ENCODE measurements around the gene CTF1.
"Not testable (repeated sequence)": the region's sequence is repeated elsewhere in the genome, so short reads cannot be mapped to it uniquely, and the experiment has no call there.

Gene CTF1

GRCh38 chr16:30888856-30889499 lies 7.4 kb upstream of the CTF1 start:
- DNase-seq (ENCODE audit: low read depth): no peak

DNA sequence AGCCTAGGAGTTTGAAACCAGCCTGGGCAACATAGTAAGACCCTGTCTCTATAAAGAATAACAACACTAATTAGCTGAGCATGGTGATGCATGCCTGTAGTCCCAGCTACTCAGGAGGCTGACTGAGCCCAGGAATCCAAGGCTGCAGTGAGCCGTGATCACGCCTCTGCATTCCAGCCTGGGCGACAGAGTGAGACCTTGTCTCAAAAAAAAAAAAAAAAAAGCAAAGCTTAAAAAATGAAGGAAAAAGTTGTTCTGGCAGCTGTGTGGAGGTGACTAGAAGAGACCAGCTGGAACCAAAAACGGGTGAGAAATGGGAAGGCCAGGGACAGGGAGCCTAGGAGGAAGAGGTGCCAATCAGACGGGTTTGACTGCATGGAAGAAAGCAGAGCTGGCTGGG lies 6.7 kb upstream of the CTF1 start:
- no peak for DNase-seq (ENCODE audit: low read depth)

DNA sequence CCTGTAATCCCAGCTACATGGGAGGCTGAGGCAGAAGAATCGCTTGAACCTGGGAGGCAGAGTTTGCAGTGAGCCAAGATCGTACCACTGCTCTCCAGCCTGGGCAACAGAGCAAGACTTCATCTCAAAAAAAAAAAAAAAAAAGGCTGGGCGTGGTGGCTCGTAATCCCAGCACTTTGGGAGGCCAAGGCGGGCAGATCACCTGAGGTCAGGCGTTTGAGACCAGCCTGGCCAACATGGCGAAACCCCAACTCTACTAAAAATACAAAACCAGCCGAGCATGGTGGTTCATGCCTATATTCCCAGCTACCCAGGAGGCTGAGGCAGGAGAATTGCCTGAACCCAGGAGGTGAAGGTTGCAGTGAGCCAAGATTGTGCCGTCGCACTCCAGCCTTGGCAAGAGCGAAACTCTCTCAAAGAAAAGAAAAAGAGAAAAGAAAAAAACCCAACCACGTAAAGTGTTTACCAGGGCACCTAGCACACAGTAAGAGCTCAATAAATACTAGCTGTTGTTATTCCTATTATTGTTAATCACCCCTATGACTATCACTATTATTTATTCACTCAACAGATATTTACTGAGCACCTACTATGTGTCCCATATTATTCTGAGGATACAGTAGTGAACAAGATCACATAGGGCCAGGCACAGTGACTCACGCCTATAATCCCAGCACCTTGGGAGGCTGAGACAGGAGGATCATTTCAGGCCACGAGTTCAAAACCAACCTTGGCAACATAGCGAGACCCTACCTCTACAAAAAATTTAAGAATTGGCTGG lies 5.2 kb upstream of the CTF1 start:
- DNase-seq (ENCODE audit: low read depth): not testable (repeated sequence)

DNA sequence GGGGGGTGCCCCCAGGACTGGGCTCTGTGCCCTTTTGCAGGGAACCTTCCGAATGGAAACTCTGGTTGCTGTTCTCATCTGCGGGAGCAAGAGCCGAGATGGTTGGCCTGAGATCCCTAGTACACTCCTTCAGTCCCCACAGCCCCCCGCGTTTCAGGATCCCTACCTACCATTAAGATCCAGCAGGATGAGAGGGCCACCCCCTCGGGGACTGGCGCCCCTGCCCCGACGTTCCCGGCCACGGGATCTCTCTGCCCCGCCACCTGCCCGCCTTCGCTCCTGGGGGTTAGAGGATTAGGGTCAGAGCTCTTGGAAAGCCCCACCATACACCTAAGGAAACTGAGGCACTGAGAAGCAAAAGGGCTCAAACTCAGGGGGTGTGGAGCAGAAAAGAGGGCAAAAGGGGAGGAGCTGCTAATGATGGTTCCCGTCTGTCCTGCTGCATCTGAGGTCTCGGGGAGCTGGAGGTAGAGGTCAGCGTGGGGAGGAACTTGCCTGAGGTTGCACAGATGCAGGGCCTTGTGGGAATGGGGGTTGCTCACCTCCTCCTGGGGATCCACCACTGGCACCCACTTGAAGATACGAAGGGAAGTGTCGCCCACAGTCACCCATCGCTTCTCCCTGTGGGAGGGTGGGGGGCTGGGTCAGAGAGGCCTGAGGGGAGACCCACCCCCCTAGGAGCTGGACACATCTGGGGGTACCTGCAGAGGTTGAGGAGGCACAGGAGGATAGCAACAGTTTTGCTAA lies 3.6 kb upstream of the CTF1 start:
- DNase-seq (ENCODE audit: low read depth): no peak

- no peak for DNase-seq (ENCODE audit: low read depth)
Observed at GRCh38 chr16:30893417-30893743, 3.0 kb upstream of the CTF1 start.

DNA sequence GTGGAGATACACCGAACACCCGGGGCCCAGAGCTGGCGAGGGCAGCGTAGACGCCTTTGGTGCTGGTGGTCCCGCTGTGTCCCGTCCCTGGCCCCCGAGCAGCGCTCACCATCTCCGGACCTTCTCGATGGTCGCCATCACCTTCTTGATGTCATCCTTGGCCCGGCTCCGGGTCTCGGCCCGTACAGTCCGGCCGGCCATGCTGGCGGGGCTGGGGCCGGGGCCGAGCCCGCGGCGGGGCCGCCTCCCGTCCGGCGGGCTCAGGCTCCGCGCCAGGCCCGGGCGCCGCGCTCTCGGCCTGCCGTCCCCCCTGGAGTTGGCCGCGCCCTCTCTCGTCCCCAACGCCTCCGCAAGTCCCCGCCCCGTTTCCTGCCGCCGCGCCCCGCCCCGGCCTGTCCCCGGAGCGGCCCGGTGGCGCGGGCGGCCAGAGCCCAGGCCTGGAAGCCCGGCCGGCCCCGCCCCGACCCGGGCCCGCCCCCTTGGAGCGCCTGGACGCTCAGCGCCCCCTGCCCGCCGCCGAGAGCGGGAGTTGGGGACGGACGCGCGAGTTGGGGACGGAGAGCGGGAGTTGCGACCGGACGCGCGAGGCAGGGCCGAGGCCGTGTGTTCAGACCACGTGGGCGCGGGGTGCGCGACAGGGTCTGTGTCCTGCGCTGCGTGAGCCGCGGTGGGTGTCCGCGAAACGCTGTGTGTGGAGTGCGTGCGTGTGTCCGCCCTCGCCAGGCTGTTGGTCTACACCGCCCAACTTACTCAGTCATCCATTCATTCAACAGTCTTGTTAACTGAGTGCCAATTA lies 2.5 kb upstream of the CTF1 start, which contains the start of gene BCL7C:
Gene BCL7C, minus strand, starts transcription at position 334 of the 796 bp plus-strand sequence. Its CDS starts 133 bp downstream, at position 201.
- DNase-seq (ENCODE audit: low read depth): peak; percentile 83

- no peak for DNase-seq (ENCODE audit: low read depth)
Observed at GRCh38 chr16:30894540-30895368, 1.7 kb upstream of the CTF1 start.

DNA sequence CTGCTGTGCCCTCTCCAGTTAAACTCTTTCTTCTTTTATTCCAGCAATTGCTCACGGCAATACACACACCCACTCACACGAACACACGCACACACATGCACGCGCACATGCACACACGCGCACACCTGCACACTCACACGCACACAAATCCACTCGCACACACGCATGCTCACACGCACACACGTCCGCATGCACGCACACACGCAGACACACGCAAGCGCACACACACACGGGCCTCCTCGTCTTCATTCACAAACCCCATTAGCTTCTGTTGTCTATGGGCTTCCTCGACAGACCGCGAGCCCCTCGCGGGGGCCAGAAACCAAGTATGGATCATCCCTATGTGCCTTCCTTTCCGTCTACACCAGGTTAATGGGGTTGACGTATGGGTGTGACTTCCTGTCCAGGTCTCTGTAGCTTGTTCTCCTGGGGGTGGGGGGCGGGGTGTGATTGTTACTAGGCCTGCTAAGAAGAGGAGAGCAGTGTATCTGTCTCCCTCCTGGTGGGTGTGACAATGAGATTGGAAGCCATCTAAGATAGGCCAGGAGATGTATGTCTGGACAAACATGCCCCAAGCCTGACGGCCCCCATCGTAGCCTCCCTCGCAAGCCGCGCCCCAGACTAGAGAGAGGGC lies 670 bp upstream of the CTF1 start:
- no peak for DNase-seq (ENCODE audit: low read depth)

GRCh38 chr16:30896889-30897733 lies 697 bp downstream of the CTF1 start:
- no peak for DNase-seq (ENCODE audit: low read depth)

GRCh38 chr16:30899794-30900193 lies 3.4 kb downstream of the CTF1 start:
- no peak for DNase-seq (ENCODE audit: low read depth)

DNA sequence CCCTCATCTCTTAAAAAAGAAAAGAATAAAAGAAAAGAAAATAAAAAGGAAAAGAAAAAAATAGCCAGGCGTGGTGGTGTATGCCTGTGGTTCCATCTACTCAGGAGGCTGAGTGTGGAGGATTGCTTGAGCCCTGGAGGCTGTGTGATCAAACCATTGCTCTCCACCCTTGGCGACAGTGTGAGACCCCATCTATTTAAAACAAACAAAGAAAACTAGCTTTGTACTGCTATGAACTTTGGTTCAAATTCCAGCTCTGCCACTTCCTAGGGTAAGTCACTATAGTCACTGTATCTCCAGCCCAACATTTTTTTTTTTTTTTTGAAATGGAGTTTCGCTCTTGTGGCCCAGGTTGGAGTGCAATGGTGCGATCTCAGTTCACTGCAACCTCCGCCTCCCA lies 4.2 kb downstream of the CTF1 start:
- DNase-seq (ENCODE audit: low read depth): no peak

- DNase-seq (ENCODE audit: low read depth): no peak
Observed at GRCh38 chr16:30901201-30902028, 5.0 kb downstream of the CTF1 start.

GRCh38 chr16:30902029-30902972 lies 5.9 kb downstream of the CTF1 start:
- peak; percentile 71 for DNase-seq (ENCODE audit: low read depth)

GRCh38 chr16:30903002-30903401 lies 6.6 kb downstream of the CTF1 start:
- no peak for DNase-seq (ENCODE audit: low read depth)

DNA sequence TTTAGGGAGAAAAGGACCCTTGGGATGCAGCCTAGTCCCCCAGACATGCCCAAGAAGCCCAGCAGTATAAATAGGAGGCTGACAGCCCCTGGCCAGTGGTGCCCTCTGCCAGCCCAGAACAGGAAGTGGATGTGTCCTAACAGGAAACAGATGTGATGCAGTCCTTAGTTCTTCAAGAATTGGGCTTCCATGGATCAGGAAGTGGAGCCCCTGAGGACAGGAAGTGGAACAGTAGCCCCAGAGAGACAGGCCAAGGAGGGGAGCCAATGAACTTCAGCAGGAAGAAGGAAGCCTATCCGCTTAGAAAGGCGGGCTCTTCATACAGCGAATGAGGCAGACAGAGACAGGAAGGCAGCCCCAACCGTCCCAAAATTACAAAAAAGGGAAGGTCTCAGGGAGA lies 7.2 kb downstream of the CTF1 start:
- peak; percentile 91 for DNase-seq (ENCODE audit: low read depth)

GRCh38 chr16:30904114-30904780 lies 7.8 kb downstream of the CTF1 start:
- DNase-seq (ENCODE audit: low read depth): peak; percentile 39

- DNase-seq (ENCODE audit: low read depth): no peak
Observed at GRCh38 chr16:30907064-30907463, 10.7 kb downstream of the CTF1 start.
